ENCODE results near the gene PLXND1.

- TF ChIP-seq CTCF (IDR thresholded peaks at IDR 0.05) = no peak
- TF ChIP-seq EP300 (IDR thresholded peaks at IDR 0.05) = no peak
Measured at GRCh38 chr3:129602309-129602708, 4.2 kb downstream of the PLXND1 start.
